Measurements from ENCODE around the gene OR3A3.
"Not testable (repeated sequence)": the region's sequence is repeated elsewhere in the genome, so short reads cannot be mapped to it uniquely, and the experiment has no call there.

OR3A3 gene

GRCh38 chr17:3433741-3434140 lies 22.6 kb downstream of the OR3A3 start, which contains the start of gene OR1E2:
TSS of gene OR1E2 (minus strand) at chr17:3433841. CDS start at chr17:3433841, 0 bp downstream.
- no peak for DNase-seq (ENCODE audit: extremely low read depth, insufficient read length)
- no peak for TF ChIP-seq CTCF (IDR thresholded peaks at IDR 0.05; ENCODE audit: insufficient read depth, low read length, poor library complexity, severe bottlenecking)

GRCh38 chr17:3438368-3438767 lies 27.2 kb downstream of the OR3A3 start:
- Histone ChIP-seq H3K36me3 (ENCODE audit: control insufficient read depth, insufficient read depth, low read length) (no peaks in the 10 kb centered on the region), H3K27me3 (replicated peaks; ENCODE audit: control insufficient read depth, insufficient read depth, low read length) (no peaks in the 10 kb centered on the region), H3K4me3 (replicated peaks; ENCODE audit: low read depth, low read length) (no peak overlapping the region)
- DNase-seq (ENCODE audit: extremely low read depth, insufficient read length): no peak
- no peak for TF ChIP-seq CTCF (IDR thresholded peaks at IDR 0.05; ENCODE audit: insufficient read depth, low read length, poor library complexity, severe bottlenecking)

More at GRCh38 chr17:3433741-3434140, 22.6 kb downstream of the OR3A3 start, which contains the start of gene OR1E2:
- Histone ChIP-seq H3K27me3 (replicated peaks; ENCODE audit: control insufficient read depth, insufficient read depth, low read length) (no peaks in the 10 kb centered on the region), H3K4me3 (replicated peaks; ENCODE audit: low read depth, low read length) (no peak within 1 kb of the TSS), H3K36me3 (ENCODE audit: control insufficient read depth, insufficient read depth, low read length) (no peaks in the 10 kb centered on the region)

- no peak for DNase-seq (ENCODE audit: extremely low read depth, insufficient read length)
- Histone ChIP-seq H3K36me3 (ENCODE audit: control insufficient read depth, insufficient read depth, low read length) (no peaks in the 10 kb centered on the region), H3K4me3 (replicated peaks; ENCODE audit: low read depth, low read length) (no peak overlapping the region), H3K27me3 (replicated peaks; ENCODE audit: control insufficient read depth, insufficient read depth, low read length) (no peaks in the 10 kb centered on the region)
- no peak for TF ChIP-seq CTCF (IDR thresholded peaks at IDR 0.05; ENCODE audit: insufficient read depth, low read length, poor library complexity, severe bottlenecking)
Observed at GRCh38 chr17:3440451-3440850, 29.3 kb downstream of the OR3A3 start.

GRCh38 chr17:3447625-3448024 lies 36.5 kb downstream of the OR3A3 start:
- peak; percentile 29 for TF ChIP-seq CTCF (IDR thresholded peaks at IDR 0.05; ENCODE audit: insufficient read depth, low read length, poor library complexity, severe bottlenecking)
- no peak overlapping the region for H3K4me3 ChIP-seq (replicated peaks; ENCODE audit: low read depth, low read length)
- no peaks in the 10 kb centered on the region for H3K36me3 ChIP-seq (ENCODE audit: control insufficient read depth, insufficient read depth, low read length)
- no peak for DNase-seq (ENCODE audit: extremely low read depth, insufficient read length)
- H3K27me3 ChIP-seq (replicated peaks; ENCODE audit: control insufficient read depth, insufficient read depth, low read length): no peaks in the 10 kb centered on the region

GRCh38 chr17:3448059-3448665 lies 37.0 kb downstream of the OR3A3 start:
- no peak for TF ChIP-seq CTCF (IDR thresholded peaks at IDR 0.05; ENCODE audit: insufficient read depth, low read length, poor library complexity, severe bottlenecking)
- DNase-seq (ENCODE audit: extremely low read depth, insufficient read length): no peak
- Histone ChIP-seq H3K27me3 (replicated peaks; ENCODE audit: control insufficient read depth, insufficient read depth, low read length) (no peaks in the 10 kb centered on the region), H3K36me3 (ENCODE audit: control insufficient read depth, insufficient read depth, low read length) (no peaks in the 10 kb centered on the region), H3K4me3 (replicated peaks; ENCODE audit: low read depth, low read length) (no peak overlapping the region)

- not testable (repeated sequence) for H3K27me3 ChIP-seq (replicated peaks; ENCODE audit: control insufficient read depth, insufficient read depth, low read length); H3K4me3 ChIP-seq (replicated peaks; ENCODE audit: low read depth, low read length); DNase-seq (ENCODE audit: extremely low read depth, insufficient read length)
Observed at GRCh38 chr17:3466355-3466754, 55.2 kb downstream of the OR3A3 start.

More at GRCh38 chr17:3466355-3466754, 55.2 kb downstream of the OR3A3 start:
- H3K36me3 ChIP-seq (ENCODE audit: control insufficient read depth, insufficient read depth, low read length): not testable (repeated sequence)

Measured in GM06990 (cell line).